K562 (cell line): ENCODE results near the gene TPI1. TPM values are rescaled to one million over a fixed set of nuclear protein-coding genes. Genes with fewer than 3 reads are reported as not detected.

Experiments used
- CBX1 ChIP-seq: sonication (generic); IDR thresholded peaks from 2 replicates; pipeline ENCODE4 v1.6.1; 2016; ENCODE audit warnings: antibody characterized with exemption, low read depth, mild to moderate bottlenecking
- CHD4 ChIP-seq: fragments of 200-600 bp; sonication (generic); IDR thresholded peaks from 3 replicates; pipeline ENCODE4 v1.6.1; 2012; ENCODE audit warnings: low read depth, mild to moderate bottlenecking, mixed read lengths, low read length, inconsistent platforms; ENCODE audit not compliant: insufficient read depth, insufficient replicate concordance, poor library complexity, severe bottlenecking
- COPS2 ChIP-seq: fragments of 450-650 bp; conservative IDR thresholded peaks from 2 replicates; pipeline ENCODE4 v1.6.1; 2016; ENCODE audit warnings: mild to moderate bottlenecking, moderate library complexity
- EGR1 ChIP-seq: fragments of 450-650 bp; conservative IDR thresholded peaks from 2 replicates; pipeline ENCODE4 v1.6.1; 2017; ENCODE audit warnings: mild to moderate bottlenecking
- KDM5B ChIP-seq: fragments of 200-600 bp; sonication (generic); IDR thresholded peaks from 2 replicates; pipeline ENCODE4 v1.6.1; 2012; ENCODE audit warnings: low read depth, mild to moderate bottlenecking, moderate library complexity, low read length, control low read depth, inconsistent platforms; ENCODE audit not compliant: insufficient replicate concordance
- NELFE ChIP-seq: IDR thresholded peaks from 2 replicates; pipeline ENCODE4 v1.6.1; 2011; ENCODE audit warnings: mild to moderate bottlenecking; ENCODE audit not compliant: insufficient read depth, insufficient read length
- POLR2B ChIP-seq: fragments of 450-650 bp; IDR thresholded peaks from 2 replicates; pipeline ENCODE4 v1.6.1; 2018; ENCODE audit warnings: low read depth; ENCODE audit not compliant: partially characterized antibody
- TBL1XR1 ChIP-seq, 2 experiments: IDR thresholded peaks; 2 replicates each; pipeline ENCODE4 v1.6.1; 2012; ENCODE audit warnings: improper control_type of control experiment in 2 of 2, low read length in 2 of 2, mild to moderate bottlenecking in 1 of 2
- ZNF644 ChIP-seq: fragments of 200-800 bp; sonication (Bioruptor generic); IDR thresholded peaks from 2 replicates; pipeline ENCODE4 v1.6.1; 2016; ENCODE audit warnings: low read depth, missing genetic modification characterization, missing compliant biosample characterization
- ZSCAN29 ChIP-seq: fragments of 450-650 bp; IDR thresholded peaks from 2 replicates; pipeline ENCODE4 v1.6.1; 2017
- polyA plus RNA-seq, 8 experiments: library from polyadenylated mRNA; depleted of rRNA in 4 of 8; stranded (reverse) in 5 of 8; unstranded in 3 of 8; fragments of >200 nt; fragmentation: Nextera tagmentation in 2 of 8; fragmentation: Illumina TruSeq in 1 of 8; extraction: Ambion mirVana in 2 of 8; extraction: Trizol in 1 of 8; gene quantifications; 2 replicates each; pipeline versions ENCODE4 v1.2.1 to v1.2.3, GENCODE V29; 2011 to 2014; ENCODE audit warnings: inconsistent platforms in 1 of 8, missing spikeins in 1 of 8
- total RNA-seq, 7 experiments: library from RNA; depleted of rRNA in 6 of 7; stranded (reverse); fragments of >200 nt in 6 of 7; fragmentation: Illumina TruSeq in 2 of 7; extraction: Trizol in 2 of 7; gene quantifications; 2 replicates each; pipeline versions ENCODE4 v1.2.1 to v1.2.3, GENCODE V29; 2011 to 2021; ENCODE audit warnings: low replicate concordance in 1 of 7
- TF ChIP-seq, protein P1 (sequence below): fragments of 450-650 bp; conservative IDR thresholded peaks from 2 replicates; pipeline ENCODE4 v1.6.1; 2016; ENCODE audit warnings: missing genetic modification characterization, low read depth, mild to moderate bottlenecking, control low read depth, missing compliant biosample characterization
- TF ChIP-seq, protein P2 (sequence below): fragments of 450-650 bp; formaldehyde crosslinking; IDR thresholded peaks from 2 replicates; pipeline ENCODE4 v1.4.0; 2020; ENCODE audit warnings: mild to moderate bottlenecking, moderate library complexity
- TF ChIP-seq, protein P3 (sequence below), 2 experiments: fragments of 450-650 bp; formaldehyde crosslinking in 1 of 2; IDR thresholded peaks; 2 replicates each; pipeline versions ENCODE4 v1.4.0 to v1.6.1; 2014 to 2020; ENCODE audit warnings: mild to moderate bottlenecking in 2 of 2, borderline replicate concordance in 1 of 2, low read depth in 1 of 2
- TF ChIP-seq, protein P4 (sequence below): IDR thresholded peaks from 2 replicates; pipeline ENCODE4 v1.6.1; 2011; ENCODE audit not compliant: insufficient read length; ENCODE audit errors: extremely low read depth

Gene TPI1
- total and polyA plus RNA-seq, 9 of the 15 experiments (the other 6 are each of a cell fraction or from before 2014, with no cell fraction given) = 662 to 4,971 (median 892) TPM

DNA sequence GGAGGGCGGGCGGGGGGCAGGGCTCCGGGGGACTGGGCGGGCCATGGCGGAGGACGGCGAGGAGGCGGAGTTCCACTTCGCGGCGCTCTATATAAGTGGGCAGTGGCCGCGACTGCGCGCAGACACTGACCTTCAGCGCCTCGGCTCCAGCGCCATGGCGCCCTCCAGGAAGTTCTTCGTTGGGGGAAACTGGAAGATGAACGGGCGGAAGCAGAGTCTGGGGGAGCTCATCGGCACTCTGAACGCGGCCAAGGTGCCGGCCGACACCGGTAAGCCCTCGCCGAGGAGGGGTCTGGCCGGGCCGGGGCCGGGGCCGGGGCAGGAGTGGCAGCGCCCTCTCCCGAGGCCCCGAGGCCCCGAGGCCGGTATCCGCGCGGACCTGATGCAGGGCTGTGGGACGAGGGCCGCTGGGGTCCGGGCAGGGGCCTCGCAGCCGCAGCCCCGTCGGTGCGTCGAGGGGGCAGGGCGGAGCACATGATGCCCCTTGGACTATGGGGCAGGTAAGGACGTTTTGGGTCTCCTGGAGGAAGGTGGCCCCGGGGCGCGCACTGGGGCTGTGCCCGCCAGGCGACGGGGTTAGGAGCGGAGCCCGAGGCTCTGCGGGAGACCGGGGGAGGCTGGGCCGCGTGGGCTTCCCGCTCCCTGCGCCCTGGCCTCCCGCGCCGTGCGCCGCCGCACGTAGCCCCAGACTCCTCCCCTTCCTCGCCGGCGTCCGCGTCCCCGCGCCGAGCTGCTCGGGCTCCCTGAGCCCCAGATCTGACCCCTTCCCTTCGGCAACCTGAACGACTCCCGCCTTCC is at the start of gene TPI1 (continued):
- TF ChIP-seq ZNF644 (tag) (no peak), CHD4 (no peak), TBL1XR1 (IDR thresholded peaks at IDR 0.05; ENCODE audit: low read length in 2 of 2) (no peak), ZSCAN29 (no peak), COPS2 (no peak), CBX1 (0 out of 2 replicates have a peak, but pooled peaks have one; percentile 72), KDM5B (peak; percentile 98), POLR2B (peak; percentile 98), NELFE (peak; percentile 64), EGR1 (peak; percentile 3; the same call in 1 of the 2 replicates)
- TF ChIP-seq, protein P1, sequence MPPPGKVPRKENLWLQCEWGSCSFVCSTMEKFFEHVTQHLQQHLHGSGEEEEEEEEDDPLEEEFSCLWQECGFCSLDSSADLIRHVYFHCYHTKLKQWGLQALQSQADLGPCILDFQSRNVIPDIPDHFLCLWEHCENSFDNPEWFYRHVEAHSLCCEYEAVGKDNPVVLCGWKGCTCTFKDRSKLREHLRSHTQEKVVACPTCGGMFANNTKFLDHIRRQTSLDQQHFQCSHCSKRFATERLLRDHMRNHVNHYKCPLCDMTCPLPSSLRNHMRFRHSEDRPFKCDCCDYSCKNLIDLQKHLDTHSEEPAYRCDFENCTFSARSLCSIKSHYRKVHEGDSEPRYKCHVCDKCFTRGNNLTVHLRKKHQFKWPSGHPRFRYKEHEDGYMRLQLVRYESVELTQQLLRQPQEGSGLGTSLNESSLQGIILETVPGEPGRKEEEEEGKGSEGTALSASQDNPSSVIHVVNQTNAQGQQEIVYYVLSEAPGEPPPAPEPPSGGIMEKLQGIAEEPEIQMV (tag) = no peak
- TF ChIP-seq, protein P2, sequence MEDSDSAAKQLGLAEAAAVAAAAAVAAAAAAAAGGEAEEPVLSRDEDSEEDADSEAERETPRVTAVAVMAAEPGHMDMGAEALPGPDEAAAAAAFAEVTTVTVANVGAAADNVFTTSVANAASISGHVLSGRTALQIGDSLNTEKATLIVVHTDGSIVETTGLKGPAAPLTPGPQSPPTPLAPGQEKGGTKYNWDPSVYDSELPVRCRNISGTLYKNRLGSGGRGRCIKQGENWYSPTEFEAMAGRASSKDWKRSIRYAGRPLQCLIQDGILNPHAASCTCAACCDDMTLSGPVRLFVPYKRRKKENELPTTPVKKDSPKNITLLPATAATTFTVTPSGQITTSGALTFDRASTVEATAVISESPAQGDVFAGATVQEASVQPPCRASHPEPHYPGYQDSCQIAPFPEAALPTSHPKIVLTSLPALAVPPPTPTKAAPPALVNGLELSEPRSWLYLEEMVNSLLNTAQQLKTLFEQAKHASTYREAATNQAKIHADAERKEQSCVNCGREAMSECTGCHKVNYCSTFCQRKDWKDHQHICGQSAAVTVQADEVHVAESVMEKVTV = no peak
- TF ChIP-seq, protein P3, sequence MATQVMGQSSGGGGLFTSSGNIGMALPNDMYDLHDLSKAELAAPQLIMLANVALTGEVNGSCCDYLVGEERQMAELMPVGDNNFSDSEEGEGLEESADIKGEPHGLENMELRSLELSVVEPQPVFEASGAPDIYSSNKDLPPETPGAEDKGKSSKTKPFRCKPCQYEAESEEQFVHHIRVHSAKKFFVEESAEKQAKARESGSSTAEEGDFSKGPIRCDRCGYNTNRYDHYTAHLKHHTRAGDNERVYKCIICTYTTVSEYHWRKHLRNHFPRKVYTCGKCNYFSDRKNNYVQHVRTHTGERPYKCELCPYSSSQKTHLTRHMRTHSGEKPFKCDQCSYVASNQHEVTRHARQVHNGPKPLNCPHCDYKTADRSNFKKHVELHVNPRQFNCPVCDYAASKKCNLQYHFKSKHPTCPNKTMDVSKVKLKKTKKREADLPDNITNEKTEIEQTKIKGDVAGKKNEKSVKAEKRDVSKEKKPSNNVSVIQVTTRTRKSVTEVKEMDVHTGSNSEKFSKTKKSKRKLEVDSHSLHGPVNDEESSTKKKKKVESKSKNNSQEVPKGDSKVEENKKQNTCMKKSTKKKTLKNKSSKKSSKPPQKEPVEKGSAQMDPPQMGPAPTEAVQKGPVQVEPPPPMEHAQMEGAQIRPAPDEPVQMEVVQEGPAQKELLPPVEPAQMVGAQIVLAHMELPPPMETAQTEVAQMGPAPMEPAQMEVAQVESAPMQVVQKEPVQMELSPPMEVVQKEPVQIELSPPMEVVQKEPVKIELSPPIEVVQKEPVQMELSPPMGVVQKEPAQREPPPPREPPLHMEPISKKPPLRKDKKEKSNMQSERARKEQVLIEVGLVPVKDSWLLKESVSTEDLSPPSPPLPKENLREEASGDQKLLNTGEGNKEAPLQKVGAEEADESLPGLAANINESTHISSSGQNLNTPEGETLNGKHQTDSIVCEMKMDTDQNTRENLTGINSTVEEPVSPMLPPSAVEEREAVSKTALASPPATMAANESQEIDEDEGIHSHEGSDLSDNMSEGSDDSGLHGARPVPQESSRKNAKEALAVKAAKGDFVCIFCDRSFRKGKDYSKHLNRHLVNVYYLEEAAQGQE (IDR thresholded peaks at IDR 0.05; ENCODE audit: borderline replicate concordance) = no peak
- TF ChIP-seq, protein P3 (CRISPR knock-in tag; IDR thresholded peaks at IDR 0.05; ENCODE audit: low read depth) = 0 out of 2 replicates have a peak, but pooled peaks have one; percentile 39
- TF ChIP-seq, protein P4, sequence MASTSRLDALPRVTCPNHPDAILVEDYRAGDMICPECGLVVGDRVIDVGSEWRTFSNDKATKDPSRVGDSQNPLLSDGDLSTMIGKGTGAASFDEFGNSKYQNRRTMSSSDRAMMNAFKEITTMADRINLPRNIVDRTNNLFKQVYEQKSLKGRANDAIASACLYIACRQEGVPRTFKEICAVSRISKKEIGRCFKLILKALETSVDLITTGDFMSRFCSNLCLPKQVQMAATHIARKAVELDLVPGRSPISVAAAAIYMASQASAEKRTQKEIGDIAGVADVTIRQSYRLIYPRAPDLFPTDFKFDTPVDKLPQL = peak; percentile 44
